ENCODE measurements around the gene AKAP8L.

DNA sequence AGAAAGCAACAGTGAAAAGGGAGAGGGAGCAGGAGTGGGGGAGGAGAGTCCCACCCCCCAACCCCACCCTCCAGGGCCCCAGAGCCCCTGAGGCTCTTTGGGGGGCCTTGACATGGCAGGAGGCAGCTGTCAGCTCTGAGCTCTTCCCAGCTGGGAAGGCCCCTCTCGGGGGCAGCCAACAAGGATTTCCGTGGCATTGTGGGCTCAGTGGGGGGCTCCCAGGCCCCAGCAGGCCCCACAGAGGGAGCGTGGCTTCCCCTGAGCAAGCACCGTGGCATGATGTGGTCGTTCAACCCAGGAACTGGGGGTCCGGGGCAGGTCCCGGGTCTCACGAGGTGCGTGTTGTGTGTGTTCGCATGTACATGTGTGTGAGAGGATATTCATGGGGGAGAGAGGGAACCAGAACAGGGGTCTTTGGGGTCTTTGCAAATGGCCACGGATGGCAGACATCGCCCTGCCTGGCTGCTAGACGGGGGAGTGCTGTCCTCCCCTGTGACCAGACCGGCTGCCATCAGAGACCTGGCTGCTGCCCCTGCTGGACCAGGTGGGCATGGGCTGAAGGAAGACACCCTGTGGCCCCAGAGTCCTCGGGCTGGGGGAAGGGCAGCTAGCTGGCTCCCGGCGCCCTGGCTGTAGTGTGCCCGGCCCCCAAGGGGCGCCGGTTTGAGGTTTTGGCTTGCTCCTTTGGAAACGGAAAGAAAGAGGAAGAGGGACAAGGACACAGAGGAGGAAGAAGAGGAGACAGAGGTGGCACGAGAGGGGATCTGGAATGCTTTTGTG, 3.7 kb upstream of the AKAP8L start:
- TF ChIP-seq, protein P1, sequence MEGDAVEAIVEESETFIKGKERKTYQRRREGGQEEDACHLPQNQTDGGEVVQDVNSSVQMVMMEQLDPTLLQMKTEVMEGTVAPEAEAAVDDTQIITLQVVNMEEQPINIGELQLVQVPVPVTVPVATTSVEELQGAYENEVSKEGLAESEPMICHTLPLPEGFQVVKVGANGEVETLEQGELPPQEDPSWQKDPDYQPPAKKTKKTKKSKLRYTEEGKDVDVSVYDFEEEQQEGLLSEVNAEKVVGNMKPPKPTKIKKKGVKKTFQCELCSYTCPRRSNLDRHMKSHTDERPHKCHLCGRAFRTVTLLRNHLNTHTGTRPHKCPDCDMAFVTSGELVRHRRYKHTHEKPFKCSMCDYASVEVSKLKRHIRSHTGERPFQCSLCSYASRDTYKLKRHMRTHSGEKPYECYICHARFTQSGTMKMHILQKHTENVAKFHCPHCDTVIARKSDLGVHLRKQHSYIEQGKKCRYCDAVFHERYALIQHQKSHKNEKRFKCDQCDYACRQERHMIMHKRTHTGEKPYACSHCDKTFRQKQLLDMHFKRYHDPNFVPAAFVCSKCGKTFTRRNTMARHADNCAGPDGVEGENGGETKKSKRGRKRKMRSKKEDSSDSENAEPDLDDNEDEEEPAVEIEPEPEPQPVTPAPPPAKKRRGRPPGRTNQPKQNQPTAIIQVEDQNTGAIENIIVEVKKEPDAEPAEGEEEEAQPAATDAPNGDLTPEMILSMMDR (conservative IDR thresholded peaks at IDR 0.05; ENCODE audit: low read length): no peak
- TF ChIP-seq EZH2phosphoT487 (IDR thresholded peaks at IDR 0.05; ENCODE audit: borderline replicate concordance): no peak

Data from Loucy (cell line).